WTC11 (cell line): ENCODE measurements around the gene DNM3. TPM values are rescaled to one million over a fixed set of nuclear protein-coding genes. Genes with fewer than 3 reads are reported as not detected.

Source experiments
- ATAC-seq: fragments of 200-7000 bp; cut with Tn5 transposase; 2 replicates; pipeline ENCODE4 v1.10.0; 2021; ENCODE audit warnings: mild to moderate bottlenecking, moderate library complexity
- CTCF ChIA-PET: fragments of 300-600 bp; sonication (Branson Sonifier 250); formaldehyde crosslinking; loops from one replicate; lab custom pipeline; 2021; ENCODE audit warnings: antibody characterized with exemption; lab: Charles Lee
- POLR2A ChIA-PET: fragments of 350-600 bp; sonication (Branson Sonifier 250); formaldehyde crosslinking; loops from one replicate; lab custom pipeline; 2021; ENCODE audit warnings: antibody characterized with exemption; lab: Charles Lee
- DNase-seq: peaks from one replicate; pipeline ENCODE4 v3.0.0; 2021; ENCODE audit warnings: low spot score
- H3K27ac Mint-ChIP-seq: 2 replicates; pipeline ENCODE4 v1.8.0; 2021; ENCODE audit warnings: mixed read lengths
- H3K27me3 Mint-ChIP-seq: 2 replicates; pipeline ENCODE4 v1.8.0; 2021; ENCODE audit warnings: low read depth, mild to moderate bottlenecking, moderate library complexity, mixed read lengths
- H3K36me3 Mint-ChIP-seq: 2 replicates; pipeline ENCODE4 v1.8.0; 2021; ENCODE audit warnings: mixed read lengths
- H3K4me1 Mint-ChIP-seq: 2 replicates; pipeline ENCODE4 v1.8.0; 2022; ENCODE audit warnings: mixed read lengths
- H3K4me3 Mint-ChIP-seq: 2 replicates; pipeline ENCODE4 v1.8.0; 2021; ENCODE audit warnings: mild to moderate bottlenecking, moderate library complexity, mixed read lengths
- H3K9me3 Mint-ChIP-seq: 2 replicates; pipeline ENCODE4 v1.8.0; 2021; ENCODE audit warnings: mixed read lengths
- CREM ChIP-seq: sonication (generic); formaldehyde crosslinking; IDR thresholded peaks from 2 replicates; pipeline ENCODE4 v1.8.1; 2022; ENCODE audit warnings: mild to moderate bottlenecking, missing genetic modification reagents, moderate library complexity
- FOXP1 ChIP-seq: sonication (generic); formaldehyde crosslinking; IDR thresholded peaks from 2 replicates; pipeline ENCODE4 v1.8.0; 2022; ENCODE audit warnings: missing genetic modification reagents, mild to moderate bottlenecking, moderate library complexity, borderline replicate concordance
- GTF2I ChIP-seq: fragments of 250-450 bp; sonication (Bioruptor Pico); conservative IDR thresholded peaks from 2 replicates; pipeline ENCODE4 v1.4.0; 2021; ENCODE audit warnings: mild to moderate bottlenecking
- JUN ChIP-seq: sonication (generic); formaldehyde crosslinking; IDR thresholded peaks from 2 replicates; pipeline ENCODE4 v1.8.0; 2023; ENCODE audit warnings: mild to moderate bottlenecking, missing genetic modification reagents
- KAT7 ChIP-seq: sonication (generic); formaldehyde crosslinking; IDR thresholded peaks from 2 replicates; pipeline ENCODE4 v1.8.1; 2023; ENCODE audit warnings: missing genetic modification reagents, mild to moderate bottlenecking, borderline replicate concordance
- MYBL2 ChIP-seq: sonication (generic); formaldehyde crosslinking; IDR thresholded peaks from 2 replicates; pipeline ENCODE4 v1.8.1; 2023; ENCODE audit warnings: mild to moderate bottlenecking, moderate library complexity, missing genetic modification reagents
- NFE2L1 ChIP-seq: sonication (generic); formaldehyde crosslinking; IDR thresholded peaks from 2 replicates; pipeline ENCODE4 v1.8.1; 2023; ENCODE audit warnings: missing genetic modification reagents
- NFYB ChIP-seq: sonication (generic); formaldehyde crosslinking; conservative IDR thresholded peaks from 2 replicates; pipeline ENCODE4 v1.8.0; 2022; ENCODE audit warnings: low read depth, missing genetic modification reagents
- NR3C1 ChIP-seq: sonication (generic); formaldehyde crosslinking; conservative IDR thresholded peaks from 2 replicates; pipeline ENCODE4 v1.8.1; 2023; ENCODE audit warnings: low read depth, mild to moderate bottlenecking, missing genetic modification reagents
- STAT6 ChIP-seq: sonication (generic); formaldehyde crosslinking; conservative IDR thresholded peaks from 2 replicates; pipeline ENCODE4 v1.8.1; 2023; ENCODE audit warnings: mild to moderate bottlenecking, low read depth, missing genetic modification reagents, moderate library complexity
- ZNF121 ChIP-seq: sonication (generic); formaldehyde crosslinking; IDR thresholded peaks from 2 replicates; pipeline ENCODE4 v1.8.0; 2023; ENCODE audit warnings: missing genetic modification reagents
- ZNF232 ChIP-seq: sonication (generic); formaldehyde crosslinking; IDR thresholded peaks from 2 replicates; pipeline ENCODE4 v1.8.0; 2022; ENCODE audit warnings: mild to moderate bottlenecking, missing genetic modification reagents
- total RNA-seq: library from RNA; stranded (reverse); gene quantifications from 3 replicates; pipeline ENCODE4 v1.2.3, GENCODE V29; 2021
- TF ChIP-seq, protein P1 (sequence below): fragments of 250-450 bp; sonication (Bioruptor Pico); IDR thresholded peaks from 2 replicates; pipeline ENCODE4 v1.8.0; 2021; ENCODE audit warnings: mild to moderate bottlenecking
- TF ChIP-seq, protein P2 (sequence below): sonication (generic); formaldehyde crosslinking; IDR thresholded peaks from 2 replicates; pipeline ENCODE4 v1.8.0; 2023; ENCODE audit warnings: mild to moderate bottlenecking, missing genetic modification reagents
- TF ChIP-seq, protein P3 (sequence below): sonication (generic); formaldehyde crosslinking; IDR thresholded peaks from 2 replicates; pipeline ENCODE4 v1.8.1; 2023; ENCODE audit warnings: mild to moderate bottlenecking, missing genetic modification reagents, moderate library complexity
- TF ChIP-seq, protein P4 (sequence below): sonication (generic); formaldehyde crosslinking; IDR thresholded peaks from 2 replicates; pipeline ENCODE4 v1.8.1; 2022; ENCODE audit warnings: mild to moderate bottlenecking, moderate library complexity, missing genetic modification reagents
- TF ChIP-seq, protein P5 (sequence below): sonication (generic); formaldehyde crosslinking; IDR thresholded peaks from 2 replicates; pipeline ENCODE4 v1.8.0; 2022; ENCODE audit warnings: mild to moderate bottlenecking, missing genetic modification reagents
- TF ChIP-seq, protein P6 (sequence below): fragments of 250-450 bp; sonication (Bioruptor Pico); IDR thresholded peaks from 2 replicates; pipeline ENCODE4 v1.9.0; 2021; ENCODE audit warnings: mild to moderate bottlenecking, borderline replicate concordance

The DNM3 gene
- total RNA-seq, 1 experiment from 2014 or later, result 1.9 TPM

- POLR2A ChIA-PET, result no interaction called here
- TF ChIP-seq NFYB (no peak), NFE2L1 (CRISPR knock-in tag) (no peak), GTF2I (CRISPR knock-in tag) (no peak), JUN (CRISPR knock-in tag) (no peak), ZNF121 (CRISPR knock-in tag) (no peak)
- TF ChIP-seq, protein P1, sequence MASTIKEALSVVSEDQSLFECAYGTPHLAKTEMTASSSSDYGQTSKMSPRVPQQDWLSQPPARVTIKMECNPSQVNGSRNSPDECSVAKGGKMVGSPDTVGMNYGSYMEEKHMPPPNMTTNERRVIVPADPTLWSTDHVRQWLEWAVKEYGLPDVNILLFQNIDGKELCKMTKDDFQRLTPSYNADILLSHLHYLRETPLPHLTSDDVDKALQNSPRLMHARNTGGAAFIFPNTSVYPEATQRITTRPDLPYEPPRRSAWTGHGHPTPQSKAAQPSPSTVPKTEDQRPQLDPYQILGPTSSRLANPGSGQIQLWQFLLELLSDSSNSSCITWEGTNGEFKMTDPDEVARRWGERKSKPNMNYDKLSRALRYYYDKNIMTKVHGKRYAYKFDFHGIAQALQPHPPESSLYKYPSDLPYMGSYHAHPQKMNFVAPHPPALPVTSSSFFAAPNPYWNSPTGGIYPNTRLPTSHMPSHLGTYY (CRISPR knock-in tag), result no peak
- TF ChIP-seq, protein P2, sequence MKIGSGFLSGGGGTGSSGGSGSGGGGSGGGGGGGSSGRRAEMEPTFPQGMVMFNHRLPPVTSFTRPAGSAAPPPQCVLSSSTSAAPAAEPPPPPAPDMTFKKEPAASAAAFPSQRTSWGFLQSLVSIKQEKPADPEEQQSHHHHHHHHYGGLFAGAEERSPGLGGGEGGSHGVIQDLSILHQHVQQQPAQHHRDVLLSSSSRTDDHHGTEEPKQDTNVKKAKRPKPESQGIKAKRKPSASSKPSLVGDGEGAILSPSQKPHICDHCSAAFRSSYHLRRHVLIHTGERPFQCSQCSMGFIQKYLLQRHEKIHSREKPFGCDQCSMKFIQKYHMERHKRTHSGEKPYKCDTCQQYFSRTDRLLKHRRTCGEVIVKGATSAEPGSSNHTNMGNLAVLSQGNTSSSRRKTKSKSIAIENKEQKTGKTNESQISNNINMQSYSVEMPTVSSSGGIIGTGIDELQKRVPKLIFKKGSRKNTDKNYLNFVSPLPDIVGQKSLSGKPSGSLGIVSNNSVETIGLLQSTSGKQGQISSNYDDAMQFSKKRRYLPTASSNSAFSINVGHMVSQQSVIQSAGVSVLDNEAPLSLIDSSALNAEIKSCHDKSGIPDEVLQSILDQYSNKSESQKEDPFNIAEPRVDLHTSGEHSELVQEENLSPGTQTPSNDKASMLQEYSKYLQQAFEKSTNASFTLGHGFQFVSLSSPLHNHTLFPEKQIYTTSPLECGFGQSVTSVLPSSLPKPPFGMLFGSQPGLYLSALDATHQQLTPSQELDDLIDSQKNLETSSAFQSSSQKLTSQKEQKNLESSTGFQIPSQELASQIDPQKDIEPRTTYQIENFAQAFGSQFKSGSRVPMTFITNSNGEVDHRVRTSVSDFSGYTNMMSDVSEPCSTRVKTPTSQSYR (CRISPR knock-in tag), result no peak
- TF ChIP-seq, protein P3, sequence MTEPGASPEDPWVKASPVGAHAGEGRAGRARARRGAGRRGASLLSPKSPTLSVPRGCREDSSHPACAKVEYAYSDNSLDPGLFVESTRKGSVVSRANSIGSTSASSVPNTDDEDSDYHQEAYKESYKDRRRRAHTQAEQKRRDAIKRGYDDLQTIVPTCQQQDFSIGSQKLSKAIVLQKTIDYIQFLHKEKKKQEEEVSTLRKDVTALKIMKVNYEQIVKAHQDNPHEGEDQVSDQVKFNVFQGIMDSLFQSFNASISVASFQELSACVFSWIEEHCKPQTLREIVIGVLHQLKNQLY (CRISPR knock-in tag), result no peak
- TF ChIP-seq, protein P4, sequence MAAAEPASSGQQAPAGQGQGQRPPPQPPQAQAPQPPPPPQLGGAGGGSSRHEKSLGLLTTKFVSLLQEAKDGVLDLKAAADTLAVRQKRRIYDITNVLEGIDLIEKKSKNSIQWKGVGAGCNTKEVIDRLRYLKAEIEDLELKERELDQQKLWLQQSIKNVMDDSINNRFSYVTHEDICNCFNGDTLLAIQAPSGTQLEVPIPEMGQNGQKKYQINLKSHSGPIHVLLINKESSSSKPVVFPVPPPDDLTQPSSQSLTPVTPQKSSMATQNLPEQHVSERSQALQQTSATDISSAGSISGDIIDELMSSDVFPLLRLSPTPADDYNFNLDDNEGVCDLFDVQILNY, result no peak
Measured at GRCh38 chr1:172109359-172109758, 268.1 kb downstream of the DNM3 start.

DNA sequence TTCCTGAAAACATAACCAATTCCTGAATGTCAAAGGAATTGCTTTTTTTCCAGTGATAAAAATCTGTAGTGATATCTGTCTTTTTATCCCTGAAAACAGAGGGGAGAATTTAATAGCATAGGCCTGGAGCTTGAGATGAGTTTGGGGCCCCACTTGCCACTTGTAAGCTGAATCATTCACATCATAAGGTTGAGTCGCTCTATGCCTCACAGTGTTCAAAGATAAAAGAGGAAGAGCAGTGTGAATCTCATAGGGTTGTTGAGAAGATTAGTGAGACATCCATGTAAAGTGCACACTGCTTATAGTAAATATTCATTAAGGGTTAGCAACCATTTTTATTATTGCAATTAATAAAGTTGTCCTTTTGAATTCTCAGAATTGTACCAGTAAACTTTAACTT, 271.3 kb downstream of the DNM3 start:
- ATAC-seq (no peak), DNase-seq (no peak)
- no peaks in the 10 kb centered on the region for H3K27me3 Mint-ChIP-seq
- ChIA-PET CTCF (no interaction called here), POLR2A (no interaction called here)
- no peak overlapping the region for H3K27ac Mint-ChIP-seq
- no peaks in the 10 kb centered on the region for H3K36me3 Mint-ChIP-seq
- TF ChIP-seq STAT6 (CRISPR knock-in tag) (no peak), KAT7 (no peak), NR3C1 (CRISPR knock-in tag) (no peak), ZNF232 (CRISPR knock-in tag) (no peak), CREM (CRISPR knock-in tag) (no peak), FOXP1 (CRISPR knock-in tag) (no peak), MYBL2 (CRISPR knock-in tag) (no peak)
- TF ChIP-seq, protein P5, sequence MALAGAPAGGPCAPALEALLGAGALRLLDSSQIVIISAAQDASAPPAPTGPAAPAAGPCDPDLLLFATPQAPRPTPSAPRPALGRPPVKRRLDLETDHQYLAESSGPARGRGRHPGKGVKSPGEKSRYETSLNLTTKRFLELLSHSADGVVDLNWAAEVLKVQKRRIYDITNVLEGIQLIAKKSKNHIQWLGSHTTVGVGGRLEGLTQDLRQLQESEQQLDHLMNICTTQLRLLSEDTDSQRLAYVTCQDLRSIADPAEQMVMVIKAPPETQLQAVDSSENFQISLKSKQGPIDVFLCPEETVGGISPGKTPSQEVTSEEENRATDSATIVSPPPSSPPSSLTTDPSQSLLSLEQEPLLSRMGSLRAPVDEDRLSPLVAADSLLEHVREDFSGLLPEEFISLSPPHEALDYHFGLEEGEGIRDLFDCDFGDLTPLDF (CRISPR knock-in tag), result no peak
- TF ChIP-seq, protein P6, sequence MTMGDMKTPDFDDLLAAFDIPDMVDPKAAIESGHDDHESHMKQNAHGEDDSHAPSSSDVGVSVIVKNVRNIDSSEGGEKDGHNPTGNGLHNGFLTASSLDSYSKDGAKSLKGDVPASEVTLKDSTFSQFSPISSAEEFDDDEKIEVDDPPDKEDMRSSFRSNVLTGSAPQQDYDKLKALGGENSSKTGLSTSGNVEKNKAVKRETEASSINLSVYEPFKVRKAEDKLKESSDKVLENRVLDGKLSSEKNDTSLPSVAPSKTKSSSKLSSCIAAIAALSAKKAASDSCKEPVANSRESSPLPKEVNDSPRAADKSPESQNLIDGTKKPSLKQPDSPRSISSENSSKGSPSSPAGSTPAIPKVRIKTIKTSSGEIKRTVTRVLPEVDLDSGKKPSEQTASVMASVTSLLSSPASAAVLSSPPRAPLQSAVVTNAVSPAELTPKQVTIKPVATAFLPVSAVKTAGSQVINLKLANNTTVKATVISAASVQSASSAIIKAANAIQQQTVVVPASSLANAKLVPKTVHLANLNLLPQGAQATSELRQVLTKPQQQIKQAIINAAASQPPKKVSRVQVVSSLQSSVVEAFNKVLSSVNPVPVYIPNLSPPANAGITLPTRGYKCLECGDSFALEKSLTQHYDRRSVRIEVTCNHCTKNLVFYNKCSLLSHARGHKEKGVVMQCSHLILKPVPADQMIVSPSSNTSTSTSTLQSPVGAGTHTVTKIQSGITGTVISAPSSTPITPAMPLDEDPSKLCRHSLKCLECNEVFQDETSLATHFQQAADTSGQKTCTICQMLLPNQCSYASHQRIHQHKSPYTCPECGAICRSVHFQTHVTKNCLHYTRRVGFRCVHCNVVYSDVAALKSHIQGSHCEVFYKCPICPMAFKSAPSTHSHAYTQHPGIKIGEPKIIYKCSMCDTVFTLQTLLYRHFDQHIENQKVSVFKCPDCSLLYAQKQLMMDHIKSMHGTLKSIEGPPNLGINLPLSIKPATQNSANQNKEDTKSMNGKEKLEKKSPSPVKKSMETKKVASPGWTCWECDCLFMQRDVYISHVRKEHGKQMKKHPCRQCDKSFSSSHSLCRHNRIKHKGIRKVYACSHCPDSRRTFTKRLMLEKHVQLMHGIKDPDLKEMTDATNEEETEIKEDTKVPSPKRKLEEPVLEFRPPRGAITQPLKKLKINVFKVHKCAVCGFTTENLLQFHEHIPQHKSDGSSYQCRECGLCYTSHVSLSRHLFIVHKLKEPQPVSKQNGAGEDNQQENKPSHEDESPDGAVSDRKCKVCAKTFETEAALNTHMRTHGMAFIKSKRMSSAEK, result no peak
- H3K9me3 Mint-ChIP-seq, result no peaks in the 10 kb centered on the region
- no peak overlapping the region for H3K4me3 Mint-ChIP-seq
- H3K4me1 Mint-ChIP-seq, result peaks cover 7% of the 10 kb centered on the region

More at GRCh38 chr1:172109359-172109758, 268.1 kb downstream of the DNM3 start:
- DNase-seq, result no peak
- Mint-ChIP-seq H3K27ac (no peak overlapping the region), H3K4me1 (no peaks in the 10 kb centered on the region), H3K4me3 (no peak overlapping the region), H3K36me3 (no peaks in the 10 kb centered on the region), H3K9me3 (no peaks in the 10 kb centered on the region), H3K27me3 (no peaks in the 10 kb centered on the region)
- CTCF ChIA-PET, result interaction anchor here (0.7 kb wide), 1 partner anchor 309 kb away, joined by 3 read pairs; no protein-coding TSS in a partner anchor
- no peak for ATAC-seq
